Measurements from ENCODE around the gene POLR2A. TPM values are rescaled to one million over a fixed set of nuclear protein-coding genes. Genes with fewer than 3 reads are reported as not detected.
"Not testable (repeated sequence)": the region's sequence is repeated elsewhere in the genome, so short reads cannot be mapped to it uniquely, and the experiment has no call there.

Gene POLR2A
- total RNA-seq, 1 experiment from 2014 or later, result 46.1 TPM

DNA sequence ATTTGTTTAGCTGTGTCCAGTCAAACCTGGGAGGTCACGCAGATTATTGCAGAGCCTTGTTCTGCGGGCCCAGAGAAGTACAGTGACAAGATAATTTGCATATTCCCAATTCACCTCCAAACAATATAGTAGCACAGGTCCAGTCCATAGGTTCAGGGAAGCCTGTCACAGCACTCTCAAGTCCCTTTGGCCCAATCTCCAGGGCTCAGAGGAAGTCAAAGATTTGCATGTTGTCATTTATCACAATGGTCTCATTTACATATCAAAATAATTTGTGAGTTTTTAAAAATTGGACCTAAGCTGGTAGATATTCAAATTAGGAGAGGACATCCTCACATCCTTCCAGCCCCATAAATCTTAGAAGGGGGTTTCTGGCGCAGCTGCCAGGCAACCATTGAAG, 16.7 kb upstream of the POLR2A start:
- Histone ChIP-seq H3K4me3 (ENCODE audit: insufficient read depth, low read depth, low read length) (no peak overlapping the region), H3K27me3 (ENCODE audit: control insufficient read depth, insufficient read depth, low read length) (no peaks in the 10 kb centered on the region), H3K36me3 (replicated peaks; ENCODE audit: control insufficient read depth, insufficient read depth, low read length) (peaks cover 1% of the 10 kb centered on the region)
- DNase-seq, result no peak

DNA sequence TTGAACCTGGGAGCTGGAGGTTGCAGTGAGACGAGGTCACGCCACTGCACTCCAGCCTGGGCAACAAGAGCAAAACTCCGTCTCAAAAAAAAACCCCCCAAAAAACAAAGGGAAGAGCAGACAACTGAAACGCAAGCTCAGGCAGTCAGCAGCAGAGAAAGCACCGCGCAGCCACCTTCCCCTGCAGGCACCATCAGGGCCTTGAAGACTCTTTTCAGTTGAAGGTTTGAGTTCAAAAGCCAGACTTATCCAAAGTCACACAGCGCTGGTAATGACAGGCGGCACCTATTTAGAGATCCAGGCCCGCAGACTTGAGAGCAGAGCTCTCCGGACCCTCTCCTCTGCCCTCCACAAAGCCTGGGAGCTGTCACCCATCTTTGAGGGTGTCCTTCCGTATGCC, 15.9 kb upstream of the POLR2A start:
- Histone ChIP-seq H3K4me3 (ENCODE audit: insufficient read depth, low read depth, low read length) (no peak overlapping the region), H3K27me3 (ENCODE audit: control insufficient read depth, insufficient read depth, low read length) (no peaks in the 10 kb centered on the region), H3K36me3 (replicated peaks; ENCODE audit: control insufficient read depth, insufficient read depth, low read length) (no peaks in the 10 kb centered on the region; the same call in 1 of the 2 replicates)
- DNase-seq, result no peak

DNA sequence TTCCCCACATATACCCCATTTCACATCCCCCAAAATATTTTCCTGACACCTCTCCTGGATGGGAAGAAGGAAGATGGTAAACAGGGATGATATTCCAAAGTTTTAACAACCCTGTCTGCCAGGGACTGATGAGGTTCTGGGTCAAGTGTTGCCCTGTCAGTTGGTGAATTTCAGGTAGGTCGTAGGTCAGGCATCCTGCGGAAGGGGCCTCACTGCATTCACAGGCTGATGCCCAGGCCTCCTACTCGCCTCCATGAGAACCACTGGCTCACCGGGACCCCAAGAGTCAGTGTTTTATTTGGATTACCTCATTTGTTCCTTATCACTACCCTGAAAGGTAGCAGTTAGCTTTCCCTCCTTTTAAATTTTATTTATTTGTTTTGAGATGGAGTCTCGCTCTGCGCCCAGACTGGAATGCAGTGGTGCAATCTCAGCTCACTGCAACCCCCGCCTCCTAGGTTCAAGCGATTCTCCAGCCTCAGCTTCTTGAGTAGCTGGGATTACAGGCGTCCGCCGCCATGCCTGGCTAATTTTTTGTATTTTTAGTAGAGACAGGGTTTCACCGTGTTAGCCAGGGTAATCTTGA, 15.3 kb upstream of the POLR2A start:
- Histone ChIP-seq H3K27me3 (ENCODE audit: control insufficient read depth, insufficient read depth, low read length) (no peaks in the 10 kb centered on the region), H3K4me3 (ENCODE audit: insufficient read depth, low read depth, low read length) (no peak overlapping the region), H3K36me3 (replicated peaks; ENCODE audit: control insufficient read depth, insufficient read depth, low read length) (no peaks in the 10 kb centered on the region; the same call in 1 of the 2 replicates)
- no peak for DNase-seq

DNA sequence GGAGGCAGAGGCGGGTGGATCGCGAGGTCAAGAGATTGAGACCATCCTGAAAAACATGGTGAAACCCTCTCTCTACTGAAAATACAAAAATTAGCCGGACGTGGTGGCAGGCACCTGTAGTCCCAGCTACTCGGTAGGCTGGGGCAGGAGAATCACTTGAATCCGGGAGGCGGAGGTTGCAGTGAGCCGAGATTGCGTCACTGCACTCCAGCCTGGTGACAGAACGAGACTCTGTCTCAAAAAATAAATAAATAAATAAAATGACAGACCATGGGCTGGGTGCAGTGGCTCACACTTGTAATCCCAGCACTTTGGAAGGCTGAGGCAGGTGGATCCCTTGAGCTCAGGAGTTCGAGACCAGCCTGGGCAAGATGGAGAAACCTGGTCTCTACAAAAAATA, 14.3 kb upstream of the POLR2A start:
- DNase-seq; H3K4me3 ChIP-seq (ENCODE audit: insufficient read depth, low read depth, low read length); H3K27me3 ChIP-seq (ENCODE audit: control insufficient read depth, insufficient read depth, low read length); H3K36me3 ChIP-seq (replicated peaks; ENCODE audit: control insufficient read depth, insufficient read depth, low read length): not testable (repeated sequence)

DNA sequence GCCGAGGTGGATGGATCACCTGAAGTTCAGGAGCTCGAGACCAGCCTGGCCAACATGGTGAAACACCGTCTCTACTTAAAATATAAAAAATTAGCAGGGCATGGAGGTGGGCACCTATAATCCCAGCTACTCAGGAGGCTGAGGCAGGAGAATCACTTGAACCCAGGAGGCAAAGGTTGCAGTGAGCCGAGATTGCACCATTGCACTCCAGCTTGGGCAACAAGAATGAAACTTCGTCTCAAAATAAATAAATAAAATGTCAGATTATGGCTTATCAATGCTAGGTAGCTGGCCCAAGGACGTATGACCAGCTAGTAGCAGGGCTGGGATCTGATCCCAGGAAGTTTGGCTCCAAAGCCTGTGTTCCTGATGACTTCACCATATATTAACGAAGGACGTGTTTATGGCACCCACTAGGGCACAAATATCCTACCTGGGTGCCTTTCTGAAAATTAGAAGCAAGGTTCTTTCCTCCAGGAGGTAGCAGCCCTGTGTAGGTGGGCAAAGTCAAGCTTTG, 13.7 kb upstream of the POLR2A start:
- not testable (repeated sequence) for H3K27me3 ChIP-seq (ENCODE audit: control insufficient read depth, insufficient read depth, low read length); H3K36me3 ChIP-seq (replicated peaks; ENCODE audit: control insufficient read depth, insufficient read depth, low read length); DNase-seq; H3K4me3 ChIP-seq (ENCODE audit: insufficient read depth, low read depth, low read length)

DNA sequence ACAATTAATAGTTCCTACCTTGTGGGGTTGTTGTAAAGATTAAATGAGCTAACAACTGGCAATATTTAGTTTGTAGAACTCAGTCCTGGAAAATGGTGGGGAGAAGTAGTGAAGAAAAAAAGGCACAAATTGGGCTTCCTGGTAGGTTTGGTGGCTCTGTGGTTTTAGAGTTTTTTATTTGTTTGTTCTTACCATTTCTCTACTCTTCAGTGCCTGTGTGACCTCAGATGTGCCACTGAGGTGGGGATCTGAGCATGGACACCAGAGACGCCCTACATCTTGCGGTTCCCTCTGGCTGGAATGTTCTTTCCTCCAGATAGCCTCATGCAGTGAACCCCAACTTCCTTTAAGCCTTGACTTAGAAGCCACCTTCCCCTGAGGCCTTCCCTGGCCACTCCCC, 12.4 kb upstream of the POLR2A start:
- Histone ChIP-seq H3K36me3 (replicated peaks; ENCODE audit: control insufficient read depth, insufficient read depth, low read length) (no peaks in the 10 kb centered on the region), H3K4me3 (ENCODE audit: insufficient read depth, low read depth, low read length) (no peak overlapping the region), H3K27me3 (ENCODE audit: control insufficient read depth, insufficient read depth, low read length) (no peaks in the 10 kb centered on the region)
- peak; percentile 9 for DNase-seq

DNA sequence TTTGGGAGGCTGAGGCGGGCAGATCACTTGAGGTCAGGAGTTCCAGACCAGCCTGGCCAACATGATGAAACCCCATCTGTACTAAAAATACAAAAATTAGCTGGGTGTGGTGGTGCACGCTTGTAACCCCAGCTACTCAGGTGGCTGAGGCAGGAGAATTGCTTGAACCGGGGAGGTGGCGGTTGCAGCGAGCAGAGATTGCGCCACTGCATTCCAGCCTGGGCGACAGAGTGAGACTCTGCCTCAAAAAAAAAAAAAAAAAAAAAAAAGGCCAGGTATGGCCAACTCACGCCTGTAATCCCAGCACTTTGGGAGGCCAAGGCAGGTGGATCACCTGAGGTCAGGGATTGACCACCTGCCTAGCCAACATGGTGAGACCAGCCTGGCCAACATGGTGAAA, 9.4 kb upstream of the POLR2A start:
- H3K27me3 ChIP-seq (ENCODE audit: control insufficient read depth, insufficient read depth, low read length); DNase-seq; H3K36me3 ChIP-seq (replicated peaks; ENCODE audit: control insufficient read depth, insufficient read depth, low read length); H3K4me3 ChIP-seq (ENCODE audit: insufficient read depth, low read depth, low read length): not testable (repeated sequence)

DNA sequence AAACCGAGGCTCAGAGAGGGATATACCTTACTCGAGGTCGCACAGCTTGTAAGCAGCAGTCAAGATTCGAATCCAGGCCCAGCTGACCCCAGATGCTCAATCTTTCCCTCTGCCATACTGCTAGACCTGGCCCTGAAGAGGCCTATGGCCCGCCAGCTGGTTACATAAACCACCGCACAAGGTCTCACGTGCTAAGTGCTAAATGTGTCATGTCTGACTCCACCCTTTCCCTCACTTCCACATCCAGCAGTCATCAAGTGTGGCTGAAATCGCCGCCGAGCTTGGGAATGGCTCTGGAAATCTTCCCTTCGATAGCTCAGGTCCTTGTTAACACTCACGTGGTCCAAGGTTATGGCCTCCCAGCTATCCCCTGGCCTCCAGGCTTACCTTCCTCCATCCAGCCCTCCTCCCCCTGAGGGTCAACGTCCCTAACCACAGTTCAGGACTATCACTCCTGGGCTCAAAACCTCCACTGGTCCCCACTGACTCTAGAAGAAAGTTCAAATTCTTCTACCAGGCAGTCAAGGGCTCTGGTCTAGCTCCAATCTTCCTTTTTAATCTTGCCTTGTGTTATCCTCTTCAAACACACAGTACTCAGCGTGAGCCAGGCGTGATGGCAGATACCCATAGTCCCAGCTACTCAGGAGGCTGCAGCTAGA, 8.3 kb upstream of the POLR2A start:
- H3K4me3 ChIP-seq (ENCODE audit: insufficient read depth, low read depth, low read length), result no peak overlapping the region
- H3K27me3 ChIP-seq (ENCODE audit: control insufficient read depth, insufficient read depth, low read length), result no peaks in the 10 kb centered on the region
- no peaks in the 10 kb centered on the region for H3K36me3 ChIP-seq (replicated peaks; ENCODE audit: control insufficient read depth, insufficient read depth, low read length)
- no peak for DNase-seq

DNA sequence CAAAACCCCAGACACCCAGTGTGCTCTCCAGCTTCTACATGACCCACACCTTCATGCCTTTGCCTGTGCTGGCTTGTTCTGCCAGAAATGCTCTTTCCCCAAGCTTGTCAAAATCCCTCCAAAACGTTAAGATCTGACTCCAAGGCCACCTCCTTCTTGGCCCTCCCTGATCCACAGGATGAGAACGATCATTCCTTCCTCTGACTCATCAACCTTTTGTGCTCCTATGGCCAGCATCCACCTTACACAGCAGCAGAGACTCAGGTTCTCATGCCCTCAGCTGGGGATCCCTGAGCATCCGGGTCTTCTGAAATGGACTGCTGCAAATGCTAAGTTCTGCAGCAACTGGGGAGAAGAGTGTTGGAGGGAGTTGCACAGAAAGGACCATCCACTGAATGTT, 7.7 kb upstream of the POLR2A start:
- H3K36me3 ChIP-seq (replicated peaks; ENCODE audit: control insufficient read depth, insufficient read depth, low read length), result no peaks in the 10 kb centered on the region
- H3K27me3 ChIP-seq (ENCODE audit: control insufficient read depth, insufficient read depth, low read length), result no peaks in the 10 kb centered on the region
- peak; percentile 37 for DNase-seq
- no peak overlapping the region for H3K4me3 ChIP-seq (ENCODE audit: insufficient read depth, low read depth, low read length)

DNA sequence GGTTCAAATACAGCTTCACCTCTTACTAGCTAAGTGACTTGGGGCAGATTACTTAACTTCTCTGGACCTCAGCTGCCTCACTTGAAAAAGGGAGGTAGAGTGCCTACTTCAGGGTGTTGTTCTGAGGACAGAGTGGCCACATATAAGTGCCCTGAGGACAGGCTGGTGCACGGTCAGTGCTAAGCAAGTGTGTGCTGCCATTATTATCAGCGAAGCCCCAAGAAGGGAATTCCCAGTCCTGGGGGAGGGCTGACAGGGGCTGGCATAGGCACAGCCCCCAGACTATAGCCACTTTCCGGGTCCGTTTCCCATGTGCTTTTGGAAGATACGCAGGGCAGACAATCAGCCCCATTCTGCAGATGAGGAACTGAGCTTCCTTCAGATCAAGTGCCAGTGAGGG, 7.2 kb upstream of the POLR2A start:
- H3K27me3 ChIP-seq (ENCODE audit: control insufficient read depth, insufficient read depth, low read length), result no peaks in the 10 kb centered on the region
- no peaks in the 10 kb centered on the region for H3K36me3 ChIP-seq (replicated peaks; ENCODE audit: control insufficient read depth, insufficient read depth, low read length)
- no peak for DNase-seq
- H3K4me3 ChIP-seq (ENCODE audit: insufficient read depth, low read depth, low read length), result no peak overlapping the region

DNA sequence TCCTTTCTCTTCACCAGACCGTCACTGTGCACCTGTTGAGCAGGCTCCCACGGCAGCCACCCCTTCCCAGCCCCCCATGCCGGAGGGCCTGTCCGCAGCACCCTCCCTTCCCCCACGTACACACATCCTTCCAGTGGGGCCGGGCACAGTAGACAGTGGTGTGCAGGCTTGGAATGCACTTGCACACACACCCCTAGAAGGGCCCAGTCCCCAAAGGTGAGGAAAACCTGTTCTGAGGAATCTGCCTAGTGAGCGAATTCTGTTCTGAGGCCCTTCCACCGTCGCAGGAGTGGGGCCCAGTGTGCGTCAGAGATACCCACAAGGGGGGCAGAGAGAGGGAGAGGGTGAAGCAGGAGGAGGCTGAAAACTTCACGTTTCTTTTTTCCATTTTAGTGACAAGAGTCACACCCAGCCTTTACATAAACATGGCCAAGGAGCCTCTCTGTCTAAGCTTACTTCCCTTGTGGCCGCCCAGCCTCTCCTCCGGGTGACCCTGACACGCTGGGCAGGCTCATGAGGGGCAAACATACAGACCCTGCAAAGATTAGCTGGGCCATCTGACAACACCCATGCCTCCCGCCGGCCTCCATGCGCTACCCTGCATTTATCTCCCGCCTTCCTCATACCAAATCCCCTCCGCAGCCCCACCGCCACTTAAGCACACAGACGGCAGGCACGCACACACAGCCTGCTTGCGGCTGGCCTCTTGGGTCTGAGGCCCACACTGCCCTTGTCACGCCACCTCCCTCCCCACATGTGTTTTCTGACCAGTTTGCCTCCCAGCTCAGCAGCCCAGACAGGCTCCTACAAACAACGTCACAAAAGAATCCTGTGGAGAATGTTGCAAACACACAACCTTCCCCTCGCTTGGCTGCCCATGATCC, 6.5 kb upstream of the POLR2A start:
- H3K36me3 ChIP-seq (replicated peaks; ENCODE audit: control insufficient read depth, insufficient read depth, low read length), result no peaks in the 10 kb centered on the region
- no peaks in the 10 kb centered on the region for H3K27me3 ChIP-seq (ENCODE audit: control insufficient read depth, insufficient read depth, low read length)
- DNase-seq, result peak; percentile 68
- H3K4me3 ChIP-seq (ENCODE audit: insufficient read depth, low read depth, low read length), result no peak overlapping the region; the same call in 1 of the 2 replicates

DNA sequence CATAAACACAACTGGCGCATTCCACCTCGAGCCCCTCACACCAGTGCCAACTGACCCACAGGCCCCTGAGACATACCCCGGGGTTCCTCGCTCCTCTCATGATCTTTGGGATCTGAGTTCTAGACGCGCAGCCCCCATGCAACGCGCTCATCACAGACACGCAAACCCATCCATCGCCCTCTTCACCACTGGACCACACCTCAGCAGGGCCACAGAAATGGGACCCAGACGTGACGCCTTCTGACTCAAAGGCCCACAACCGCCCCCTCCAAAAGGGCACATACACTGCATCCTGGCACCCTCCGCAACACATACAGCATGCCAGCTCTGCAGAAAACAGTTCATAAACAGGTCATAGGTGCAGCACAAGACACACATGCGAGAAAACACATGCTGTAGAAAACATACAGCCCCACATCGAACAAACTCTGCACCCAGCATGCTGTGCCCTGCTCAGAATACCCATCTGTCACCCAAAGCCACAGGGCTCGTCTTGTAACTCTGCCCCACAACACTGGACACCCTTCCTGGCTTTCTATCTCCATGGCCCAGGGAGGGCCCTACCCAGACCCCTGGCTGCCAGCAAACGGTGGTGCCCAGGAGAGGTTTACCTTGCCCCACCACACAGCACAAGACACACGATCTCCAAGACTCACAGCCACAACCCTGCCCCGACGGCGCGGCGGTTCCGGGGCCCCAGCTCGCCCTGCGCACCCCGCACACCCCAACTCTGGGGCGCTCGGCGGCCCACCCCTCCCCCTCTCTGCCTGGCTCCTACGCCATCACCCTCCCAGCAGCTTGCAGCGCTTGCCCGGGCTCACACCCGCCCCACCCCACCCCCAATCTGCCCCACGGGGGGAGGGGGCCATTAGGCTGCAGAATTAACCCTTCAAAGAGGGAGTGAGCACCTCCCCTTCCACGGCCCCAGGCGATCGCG, 5.6 kb upstream of the POLR2A start:
- Histone ChIP-seq H3K4me3 (ENCODE audit: insufficient read depth, low read depth, low read length) (peak overlapping the region; percentile 70), H3K27me3 (ENCODE audit: control insufficient read depth, insufficient read depth, low read length) (no peaks in the 10 kb centered on the region), H3K36me3 (replicated peaks; ENCODE audit: control insufficient read depth, insufficient read depth, low read length) (no peaks in the 10 kb centered on the region)
- peak; percentile 93 for DNase-seq

DNA sequence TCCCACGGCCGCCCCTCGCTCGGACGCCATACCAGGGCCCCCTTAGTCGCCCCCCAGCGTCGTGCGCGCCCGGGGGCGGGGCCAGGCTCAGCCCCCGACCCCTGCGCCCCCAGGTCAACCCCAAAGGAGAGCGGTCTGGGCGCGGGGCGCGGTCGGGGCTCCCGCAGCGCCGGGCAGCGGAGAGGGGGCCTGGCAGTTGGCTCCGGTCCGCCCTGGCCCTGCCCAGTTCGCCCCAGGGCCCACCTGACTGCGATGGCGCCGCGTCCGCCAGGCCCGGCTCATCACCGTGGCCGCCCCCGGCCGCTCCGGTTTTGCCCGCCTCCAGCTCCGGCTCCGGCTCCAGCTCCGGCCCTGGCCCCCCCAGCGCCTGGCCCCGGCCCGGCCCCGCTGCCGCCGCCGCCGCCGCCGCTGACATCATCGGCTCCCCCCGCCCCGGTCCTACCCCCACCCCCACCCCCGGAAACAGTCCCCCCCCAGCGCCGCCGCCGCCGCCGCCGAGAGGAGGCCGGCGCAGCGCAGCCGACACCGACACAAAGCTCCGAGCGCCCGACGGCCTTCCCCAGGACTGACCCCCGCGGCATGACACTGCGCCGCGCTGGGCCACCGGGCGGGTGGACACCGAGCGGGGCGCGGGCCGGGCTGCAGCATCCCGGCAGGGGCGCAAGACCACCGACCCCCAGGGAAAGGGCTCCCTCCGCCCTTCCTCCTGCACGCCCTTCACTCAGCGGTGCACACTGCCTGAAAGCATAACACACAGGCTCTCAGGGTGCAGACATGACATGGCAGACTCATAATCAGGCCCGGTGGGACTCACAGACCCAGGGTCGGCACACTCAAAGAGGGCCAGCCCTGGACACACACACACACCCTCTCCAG, 4.7 kb upstream of the POLR2A start, which contains the start of gene ZBTB4:
Gene ZBTB4 (minus strand): TSS at position 419 of the 876 bp plus-strand sequence. CDS start 12,830 bp downstream, outside the sequence.
- peak; percentile 94 for DNase-seq
- Histone ChIP-seq H3K36me3 (replicated peaks; ENCODE audit: control insufficient read depth, insufficient read depth, low read length) (no peaks in the 10 kb centered on the region), H3K27me3 (ENCODE audit: control insufficient read depth, insufficient read depth, low read length) (no peaks in the 10 kb centered on the region), H3K4me3 (ENCODE audit: insufficient read depth, low read depth, low read length) (peak within 1 kb of the TSS; percentile 70)
